Melanocyte of skin (primary cell): ENCODE results near the gene CFAP69. TPM values are rescaled to one million over a fixed set of nuclear protein-coding genes. Genes with fewer than 3 reads are reported as not detected.

Source experiments
- small RNA-seq, 2 donors: library from RNA; depleted of rRNA; stranded (forward); fragments of <200 nt; gene quantifications; one replicate each; pipeline ENCODE3, GENCODE V24; 2012
- total RNA-seq, 2 donors: library from RNA; depleted of rRNA; stranded (reverse); fragments of >200 nt; gene quantifications; 2 replicates each; pipeline ENCODE4 v1.2.3, GENCODE V29; 2012

CFAP69 gene
- 1 to 10 TPM in 1 of 2 donors, under 1 TPM in 1; 1.00 to 1.4 TPM for total RNA-seq

GRCh38 chr7:90244909-90245851 is at the start of gene CFAP69:
Gene CFAP69 (plus strand): TSS chr7:90245174. CDS start chr7:90245425, 251 bp downstream.

DNA sequence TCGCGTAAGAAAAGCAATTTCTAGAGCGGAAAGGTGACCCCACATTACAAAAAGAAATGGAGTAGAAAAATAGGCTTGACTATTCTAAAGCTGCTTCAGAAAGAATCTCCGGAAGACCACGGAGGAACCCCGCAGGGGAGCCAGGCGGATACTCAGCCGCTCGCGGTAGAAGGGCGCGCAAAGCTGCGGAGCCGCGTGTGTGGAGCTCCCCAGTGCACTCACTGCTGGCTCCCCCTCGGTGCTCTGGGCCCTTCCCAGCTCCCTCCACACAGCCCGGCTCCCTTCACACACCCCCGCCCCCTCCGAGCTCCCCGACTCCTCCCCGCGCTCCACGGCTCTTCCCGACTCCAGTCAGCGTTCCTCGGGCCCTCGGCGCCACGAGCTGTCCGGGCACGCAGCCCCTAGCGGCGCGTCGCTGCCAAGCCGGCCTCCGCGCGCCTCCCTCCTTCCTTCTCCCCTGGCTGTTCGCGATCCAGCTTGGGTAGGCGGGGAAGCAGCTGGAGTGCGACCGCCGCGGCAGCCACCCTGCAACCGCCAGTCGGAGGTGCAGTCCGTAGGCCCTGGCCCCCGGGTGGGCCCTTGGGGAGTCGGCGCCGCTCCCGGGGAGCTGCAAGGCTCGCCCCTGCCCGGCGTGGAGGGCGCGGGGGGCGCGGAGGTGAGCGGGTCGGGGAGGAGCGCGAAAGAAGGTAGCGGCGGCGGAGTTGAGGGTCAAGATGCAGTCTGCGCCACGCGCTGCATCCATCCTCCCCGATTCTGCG is 33.4 kb upstream of the CFAP69 start, which contains the start of gene STEAP2:
STEAP2 (plus strand) TSS at position 350 of the 758 bp plus-strand sequence. CDS start 13,343 bp downstream, outside the sequence.

DNA sequence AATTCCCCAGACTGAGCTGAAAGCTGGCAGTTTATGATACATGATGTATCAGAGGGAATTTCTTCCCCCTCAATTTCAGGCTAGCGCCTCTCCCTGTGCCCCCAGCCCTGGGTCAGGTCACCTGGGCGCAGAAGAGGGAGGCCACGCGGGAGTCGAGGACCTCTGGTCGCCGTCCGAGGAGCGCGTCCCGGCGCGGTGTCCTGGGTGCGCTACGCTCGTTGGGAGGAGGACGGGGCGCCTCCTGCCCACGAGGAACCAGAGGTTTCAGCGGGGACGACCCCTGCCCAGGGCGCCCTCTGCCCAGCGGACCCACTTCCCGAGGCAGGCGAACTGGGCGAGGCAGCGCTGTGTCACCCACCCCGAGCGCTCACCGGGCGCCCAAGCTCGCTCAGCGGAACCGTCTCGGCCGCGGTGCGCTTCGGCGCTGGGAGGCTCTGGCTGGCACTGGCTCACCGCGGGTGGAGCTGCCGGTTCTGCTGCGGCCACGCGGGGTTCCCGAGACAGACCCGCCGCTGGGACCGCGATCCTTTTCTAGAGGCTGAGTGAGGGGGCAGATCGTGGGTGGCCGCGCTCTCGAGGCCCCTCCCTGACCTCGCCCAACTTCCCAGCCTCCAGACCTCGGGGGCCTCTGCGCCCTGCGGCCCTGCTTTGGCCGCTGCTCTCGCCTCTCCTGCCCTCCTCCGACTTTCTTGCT is 76.0 kb downstream of the CFAP69 start, which contains the start of gene FAM237B:
FAM237B (minus strand) TSS at position 504 of the 694 bp plus-strand sequence. CDS start 1,556 bp downstream, outside the sequence.

DNA sequence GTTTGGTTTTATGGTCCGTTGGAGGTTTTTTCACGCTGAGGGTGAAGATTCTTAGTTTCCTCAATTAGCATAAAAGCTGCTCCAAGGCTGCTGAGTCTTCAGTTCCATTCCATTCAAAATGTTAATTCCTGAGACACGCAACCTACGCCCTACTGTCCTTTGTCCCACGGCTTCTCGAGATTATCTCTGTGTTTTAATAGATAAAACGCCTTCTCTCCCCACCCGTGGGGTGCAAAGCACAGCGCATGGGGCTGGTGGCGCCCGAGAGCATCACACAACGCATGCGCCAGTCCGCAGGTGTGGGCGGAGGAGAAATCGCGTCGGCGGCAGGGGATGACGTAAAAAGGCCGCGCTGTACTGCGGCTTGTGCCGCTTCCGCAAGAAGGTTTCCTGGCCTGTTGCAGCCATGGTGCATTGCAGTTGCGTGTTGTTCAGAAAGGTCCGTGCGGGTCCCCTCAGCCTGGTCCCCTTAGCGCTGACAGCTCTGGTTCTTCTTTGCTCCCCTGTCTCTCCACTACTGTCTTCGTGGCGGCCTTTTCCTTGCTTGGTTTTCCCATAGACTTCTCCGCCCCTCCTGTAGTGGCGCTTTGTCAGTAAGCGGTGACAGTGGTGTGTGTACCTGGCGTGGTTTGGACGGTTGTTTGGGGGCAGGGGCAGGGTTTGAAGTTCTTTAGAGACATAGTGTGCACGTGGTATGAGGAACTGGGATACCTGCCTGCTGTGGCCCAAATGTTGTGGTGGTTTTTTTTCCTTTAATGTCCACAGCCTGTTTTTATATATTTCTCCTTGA is 101.6 kb downstream of the CFAP69 start, which contains the start of gene GTPBP10:
GTPBP10 (plus strand) TSS at position 381 of the 790 bp plus-strand sequence; CDS start at position 407, 26 bp downstream.

Small RNA genes lying within 50 kb of the gene (small RNA-seq; reads per million reads assigned to genes)
- gene RF00019 = 0 reads per million in 2 donors

Other genes with a start within 250 kb of the CFAP69 start
- gene STEAP1, start 90.7 kb upstream of the CFAP69 start, total RNA-seq = 10 to 100 TPM in 1 of 2 donors, 1 to 10 TPM in 1; 7.9 to 12.7 TPM
- 1 to 10 TPM in 1 of 2 donors, under 1 TPM in 1; 0.67 to 1.4 TPM for gene STEAP2, start 33.4 kb upstream of the CFAP69 start, total RNA-seq
- gene FAM237B, start 76.1 kb downstream of the CFAP69 start, total RNA-seq = not detected
- gene GTPBP10, start 101.5 kb downstream of the CFAP69 start, total RNA-seq = 10 to 100 TPM; 13.7 to 18.9 TPM
- 10 to 100 TPM; 29.6 to 45.0 TPM for gene CLDN12, start 158.3 kb downstream of the CFAP69 start, total RNA-seq
- gene PTTG1IP2, start 224.5 kb downstream of the CFAP69 start, total RNA-seq = not detected